Activated naive CD8-positive, alpha-beta T cell treated with anti-CD3 and anti-CD28 coated beads, Interleukin-2, amount 10 ng/mL, durations not matched to agents 7 days and 5 days (primary cell): ENCODE measurements around the gene LY6G5B. TPM values are rescaled to one million over a fixed set of nuclear protein-coding genes. Genes with fewer than 3 reads are reported as not detected.

Source experiments
- ATAC-seq: fragments of 150-1000 bp; cut with Tn5 transposase; one replicate; pipeline ENCODE4 v1.10.0; 2021; ENCODE audit warnings: low read depth, moderate library complexity
- POLR2A ChIA-PET: fragments of 350-600 bp; sonication (Branson Sonifier 250); formaldehyde crosslinking; loops from one replicate; lab custom pipeline; 2021; ENCODE audit warnings: antibody characterized with exemption; lab: Charles Lee
- DNase-seq: peaks from one replicate; pipeline ENCODE4 v3.0.0; 2021
- H3K27ac Mint-ChIP-seq: one replicate; pipeline ENCODE4 v1.8.0; 2022; ENCODE audit warnings: mild to moderate bottlenecking, mixed read lengths
- H3K27me3 Mint-ChIP-seq: one replicate; pipeline ENCODE4 v1.8.0; 2022; ENCODE audit warnings: mild to moderate bottlenecking, moderate library complexity, mixed read lengths
- H3K36me3 Mint-ChIP-seq: one replicate; pipeline ENCODE4 v1.8.0; 2021; ENCODE audit warnings: mild to moderate bottlenecking, mixed read lengths
- H3K4me1 Mint-ChIP-seq: one replicate; pipeline ENCODE4 v1.8.0; 2021; ENCODE audit warnings: mixed read lengths
- H3K4me3 Mint-ChIP-seq: one replicate; pipeline ENCODE4 v1.8.0; 2022; ENCODE audit warnings: mild to moderate bottlenecking, moderate library complexity, mixed read lengths
- H3K9me3 Mint-ChIP-seq: one replicate; pipeline ENCODE4 v1.8.0; 2021; ENCODE audit warnings: mixed read lengths
- total RNA-seq, 2 experiments: library from RNA; stranded (reverse); gene quantifications; one replicate each; pipeline ENCODE4 v1.2.3, GENCODE V29; 2021

The LY6G5B gene
- total RNA-seq, 2 experiments from 2014 or later, result 33.8 to 36.4 TPM

GRCh38 chr6:31680226-31681134 lies 10.7 kb downstream of the LY6G5B start, which contains the start of gene LY6G5C:
LY6G5C (minus strand) TSS chr6:31681067; CDS start chr6:31680373, 694 bp downstream.
- H3K4me1 Mint-ChIP-seq, result peaks cover 28% of the 10 kb centered on the region
- ATAC-seq (peak; percentile 57), DNase-seq (peak; percentile 68)
- peak within 1 kb of the TSS; percentile 79 for H3K4me3 Mint-ChIP-seq
- H3K36me3 Mint-ChIP-seq, result no peaks in the 10 kb centered on the region
- no peaks in the 10 kb centered on the region for H3K27me3 Mint-ChIP-seq
- peak within 1 kb of the TSS; percentile 77 for H3K27ac Mint-ChIP-seq
- POLR2A ChIA-PET, result interaction anchor here (0.6 to 2.7 kb wide), 7 partner anchors 13 to 149 kb away, joined by 3 to 16 read pairs (median 6); partner anchors contain the start of genes ABHD16A, MPIG6B and MSH5
- no peaks in the 10 kb centered on the region for H3K9me3 Mint-ChIP-seq

GRCh38 chr6:31681135-31681671 lies 11.4 kb downstream of the LY6G5B start:
- POLR2A ChIA-PET, result interaction anchor here (0.6 to 2.7 kb wide), 8 partner anchors 13 to 149 kb away, joined by 3 to 16 read pairs (median 6); partner anchors contain the start of genes ABHD16A, MPIG6B and MSH5
- Mint-ChIP-seq H3K4me3 (peak overlapping the region; percentile 79), H3K9me3 (no peaks in the 10 kb centered on the region), H3K27ac (peak overlapping the region; percentile 77), H3K4me1 (peaks cover 28% of the 10 kb centered on the region), H3K27me3 (no peaks in the 10 kb centered on the region), H3K36me3 (no peaks in the 10 kb centered on the region)
- DNase-seq (peak; percentile 64), ATAC-seq (peak; percentile 55)

- no peak for ATAC-seq
- Mint-ChIP-seq H3K4me3 (no peak overlapping the region), H3K36me3 (peaks cover 4% of the 10 kb centered on the region), H3K27me3 (no peaks in the 10 kb centered on the region), H3K9me3 (no peaks in the 10 kb centered on the region), H3K27ac (no peak overlapping the region), H3K4me1 (peaks cover 23% of the 10 kb centered on the region)
- no peak for DNase-seq
- POLR2A ChIA-PET, result interaction anchor here (0.7 to 1.2 kb wide), 3 partner anchors 19 to 64 kb away, joined by 3 read pairs; partner anchors contain the start of gene GPANK1
Measured at GRCh38 chr6:31683591-31683990, 13.8 kb downstream of the LY6G5B start.

- peaks cover 2% of the 10 kb centered on the region for H3K4me1 Mint-ChIP-seq
- no peaks in the 10 kb centered on the region for H3K9me3 Mint-ChIP-seq
- H3K36me3 Mint-ChIP-seq, result peaks cover 4% of the 10 kb centered on the region
- no peak for DNase-seq
- H3K27me3 Mint-ChIP-seq, result no peaks in the 10 kb centered on the region
- no peak overlapping the region for H3K4me3 Mint-ChIP-seq
- no peak for ATAC-seq
- POLR2A ChIA-PET, result interaction anchor here (1.1 to 1.6 kb wide), 2 partner anchors 11 to 16 kb away, joined by 3 read pairs; no protein-coding TSS in a partner anchor
- peak overlapping the region; percentile 7 for H3K27ac Mint-ChIP-seq
Measured at GRCh38 chr6:31686483-31686882, 16.7 kb downstream of the LY6G5B start.

- H3K9me3 Mint-ChIP-seq, result no peaks in the 10 kb centered on the region
- POLR2A ChIA-PET, result interaction anchor here (1.1 kb wide), 1 partner anchor 12 kb away, joined by 3 read pairs; no protein-coding TSS in a partner anchor
- no peaks in the 10 kb centered on the region for H3K4me1 Mint-ChIP-seq
- H3K27me3 Mint-ChIP-seq, result no peaks in the 10 kb centered on the region
- H3K27ac Mint-ChIP-seq, result no peak overlapping the region
- peaks cover 4% of the 10 kb centered on the region for H3K36me3 Mint-ChIP-seq
- DNase-seq, result no peak
- no peak for ATAC-seq
- H3K4me3 Mint-ChIP-seq, result no peak overlapping the region
Measured at GRCh38 chr6:31687321-31687720, 17.5 kb downstream of the LY6G5B start.

- Mint-ChIP-seq H3K36me3 (peaks cover 4% of the 10 kb centered on the region), H3K27ac (no peak overlapping the region)
Measured at GRCh38 chr6:31687860-31688693, 18.3 kb downstream of the LY6G5B start.

GRCh38 chr6:31689249-31690110 lies 19.7 kb downstream of the LY6G5B start:
- Mint-ChIP-seq H3K4me1 (no peaks in the 10 kb centered on the region), H3K36me3 (peaks cover 5% of the 10 kb centered on the region), H3K4me3 (no peak overlapping the region), H3K27ac (peak overlapping the region; percentile 41), H3K9me3 (no peaks in the 10 kb centered on the region), H3K27me3 (no peaks in the 10 kb centered on the region)
- DNase-seq, result no peak
- POLR2A ChIA-PET, result interaction anchor here (1.1 kb wide), 1 partner anchor 50 kb away, joined by 3 read pairs; the partner anchor contains the start of gene MSH5
- ATAC-seq, result peak; percentile 33

More at GRCh38 chr6:31687860-31688693, 18.3 kb downstream of the LY6G5B start:
- H3K4me3 Mint-ChIP-seq, result no peak overlapping the region
- no peaks in the 10 kb centered on the region for H3K27me3 Mint-ChIP-seq
- no peaks in the 10 kb centered on the region for H3K9me3 Mint-ChIP-seq
- no peaks in the 10 kb centered on the region for H3K4me1 Mint-ChIP-seq
- POLR2A ChIA-PET, result no interaction called here
- ATAC-seq (no peak), DNase-seq (no peak)

GRCh38 chr6:31690231-31691077 lies 20.7 kb downstream of the LY6G5B start:
- DNase-seq, result no peak
- Mint-ChIP-seq H3K27ac (no peak overlapping the region), H3K36me3 (peaks cover 5% of the 10 kb centered on the region), H3K4me3 (no peak overlapping the region), H3K9me3 (no peaks in the 10 kb centered on the region), H3K27me3 (no peaks in the 10 kb centered on the region), H3K4me1 (no peaks in the 10 kb centered on the region)
- no peak for ATAC-seq
- POLR2A ChIA-PET, result interaction anchor here (1.1 kb wide), 1 partner anchor 49 kb away, joined by 3 read pairs; the partner anchor contains the start of gene MSH5

GRCh38 chr6:31691078-31691463 lies 21.3 kb downstream of the LY6G5B start:
- peaks cover 5% of the 10 kb centered on the region for H3K36me3 Mint-ChIP-seq
- H3K9me3 Mint-ChIP-seq, result no peaks in the 10 kb centered on the region
- no peaks in the 10 kb centered on the region for H3K4me1 Mint-ChIP-seq
- ATAC-seq (no peak), DNase-seq (no peak)
- POLR2A ChIA-PET, result no interaction called here
- H3K27me3 Mint-ChIP-seq, result no peaks in the 10 kb centered on the region
- H3K4me3 Mint-ChIP-seq, result no peak overlapping the region
- H3K27ac Mint-ChIP-seq, result no peak overlapping the region

GRCh38 chr6:31691564-31692108 lies 21.9 kb downstream of the LY6G5B start:
- Mint-ChIP-seq H3K4me3 (no peak overlapping the region), H3K9me3 (no peaks in the 10 kb centered on the region), H3K27me3 (no peaks in the 10 kb centered on the region), H3K36me3 (peaks cover 5% of the 10 kb centered on the region), H3K4me1 (no peaks in the 10 kb centered on the region), H3K27ac (no peak overlapping the region)
- ATAC-seq (no peak), DNase-seq (no peak)
- POLR2A ChIA-PET, result interaction anchor here (1.4 kb wide), 1 partner anchor 12 kb away, joined by 4 read pairs; the partner anchor contains the start of gene ABHD16A

GRCh38 chr6:31692353-31692752 lies 22.6 kb downstream of the LY6G5B start:
- H3K27ac Mint-ChIP-seq, result no peak overlapping the region
- no peak overlapping the region for H3K4me3 Mint-ChIP-seq
- no peak for ATAC-seq
- no peaks in the 10 kb centered on the region for H3K9me3 Mint-ChIP-seq
- DNase-seq, result no peak
- peaks cover 3% of the 10 kb centered on the region for H3K4me1 Mint-ChIP-seq
- peaks cover 9% of the 10 kb centered on the region for H3K36me3 Mint-ChIP-seq
- POLR2A ChIA-PET, result interaction anchor here (1.4 kb wide), 1 partner anchor 11 kb away, joined by 4 read pairs; the partner anchor contains the start of gene ABHD16A
- H3K27me3 Mint-ChIP-seq, result no peaks in the 10 kb centered on the region
